A549 treated with Hydrocortisone at 1 μM for 4 hours (cell line): ENCODE data around the gene CLK1. TPM values are rescaled to one million over a fixed set of nuclear protein-coding genes. Genes with fewer than 3 reads are reported as not detected.

Experiments used
- total RNA-seq: library from RNA; stranded (reverse); fragments of 200-300 nt; extraction: Qiagen RNA extraction; gene quantifications from 5 replicates; pipeline ENCODE4 v1.2.3, GENCODE V29; 2022

The CLK1 gene
- total RNA-seq: 30.1 to 39.2 TPM (median 34.1 TPM) in 5 replicates

GRCh38 chr2:200864176-200865034 lies at the start of gene CLK1:
Gene CLK1, minus strand, starts transcription at chr2:200864658. Its CDS starts 2,796 bp downstream, at chr2:200861862.

GRCh38 chr2:200888704-200889625 lies 24.5 kb upstream of the CLK1 start, which contains the start of the genes NIF3L1 and PPIL3:
Gene NIF3L1, plus strand, starts transcription at chr2:200889371. Its CDS starts 2,573 bp downstream, at chr2:200891944.
Gene PPIL3, minus strand, starts transcription at chr2:200889077. Its CDS starts 1,462 bp downstream, at chr2:200887615.

GRCh38 chr2:200811333-200812121 lies 52.9 kb downstream of the CLK1 start, which contains the start of gene BZW1:
Gene BZW1, plus strand, starts transcription at chr2:200811910. Its CDS starts 1,308 bp downstream, at chr2:200813218.

Other genes starting within 250 kb of the CLK1 start
- gene BZW1, start 52.7 kb downstream of the CLK1 start, total RNA-seq: 358 to 773 TPM (median 439 TPM) in 5 replicates
- gene PPIL3, start 24.4 kb upstream of the CLK1 start, total RNA-seq: 20.4 to 28.6 TPM (median 23.9 TPM) in 5 replicates
- 36.5 to 46.9 TPM (median 38.1 TPM) in 5 replicates for gene NIF3L1, start 24.7 kb upstream of the CLK1 start, total RNA-seq
- 12.0 to 14.9 TPM (median 14.0 TPM) in 5 replicates for gene ORC2, start 99.0 kb upstream of the CLK1 start, total RNA-seq
- 2.9 to 5.1 TPM (median 4.6 TPM) in 5 replicates for gene HYCC2, start 207.0 kb upstream of the CLK1 start, total RNA-seq
- 126 to 145 TPM (median 134 TPM) in 5 replicates for gene NDUFB3, start 207.3 kb upstream of the CLK1 start, total RNA-seq